OCI-LY3 (cell line): Measurements from ENCODE around the gene PCSK7.

Source experiments
- H2AFZ ChIP-seq: fragments of 200-600, 300-600 bp; shearing (Covaris generic); 2 replicates; pipeline ENCODE4 v1.6.0; 2014; ENCODE audit warnings: antibody characterized with exemption, low read depth, low read length
- H3K27ac ChIP-seq: fragments of 200-600, 300-600 bp; sonication (generic); 2 replicates; pipeline ENCODE4 v1.5.1; 2014; ENCODE audit warnings: mild to moderate bottlenecking, low read length, moderate library complexity, mixed read lengths
- H3K27me3 ChIP-seq: fragments of 200-600, 300-600 bp; sonication (generic); 2 replicates; pipeline ENCODE4 v1.6.1; 2014; ENCODE audit warnings: low read depth, low read length, mixed read lengths
- H3K36me3 ChIP-seq: fragments of 200-600, 300-600 bp; sonication (generic); replicated peaks from 2 replicates; pipeline ENCODE3; 2014; ENCODE audit warnings: low read depth, low read length, mixed read lengths
- H3K4me1 ChIP-seq: fragments of 300-600, 200-600 bp; sonication (generic); 2 replicates; pipeline ENCODE4 v1.6.1; 2014; ENCODE audit warnings: low read length, mixed read lengths
- H3K4me2 ChIP-seq: fragments of 200-600, 300-600 bp; sonication (generic); 2 replicates; pipeline ENCODE4 v1.6.1; 2014; ENCODE audit warnings: low read length, mixed read lengths
- H3K4me3 ChIP-seq: fragments of 300-600, 200-600 bp; sonication (generic); 2 replicates; pipeline ENCODE4 v1.5.1; 2014; ENCODE audit warnings: antibody characterized with exemption, mild to moderate bottlenecking, low read length, moderate library complexity
- H3K79me2 ChIP-seq: fragments of 300-600, 200-600 bp; shearing (Covaris generic); 2 replicates; pipeline ENCODE4 v1.6.1; 2014; ENCODE audit warnings: mild to moderate bottlenecking, low read length, mixed read lengths
- H3K9ac ChIP-seq: fragments of 300-600, 200-600 bp; shearing (Covaris generic); 2 replicates; pipeline ENCODE4 v1.6.0; 2014; ENCODE audit warnings: mild to moderate bottlenecking, low read length, moderate library complexity
- H3K9me3 ChIP-seq: fragments of 200-600, 300-600 bp; shearing (Covaris generic); 2 replicates; pipeline ENCODE4 v1.6.1; 2014; ENCODE audit warnings: low read length, mixed read lengths; ENCODE audit not compliant: insufficient read depth
- H4K20me1 ChIP-seq: fragments of 200-600, 300-600 bp; sonication (generic); 2 replicates; pipeline ENCODE4 v1.6.1; 2016; ENCODE audit warnings: low read length, mixed read lengths; ENCODE audit not compliant: insufficient read depth
- EZH2phosphoT487 ChIP-seq: fragments of 200-600 bp; shearing (Covaris generic); IDR thresholded peaks from 2 replicates; pipeline ENCODE4 v1.6.1; 2018; ENCODE audit warnings: antibody characterized with exemption, mixed run types, low read depth
- TF ChIP-seq, protein P1 (sequence below): fragments of 200-600, 300-600 bp; sonication (generic); IDR thresholded peaks from 2 replicates; pipeline ENCODE4 v1.5.1; 2014; ENCODE audit warnings: antibody characterized with exemption, low read length, low read depth

Gene PCSK7

DNA sequence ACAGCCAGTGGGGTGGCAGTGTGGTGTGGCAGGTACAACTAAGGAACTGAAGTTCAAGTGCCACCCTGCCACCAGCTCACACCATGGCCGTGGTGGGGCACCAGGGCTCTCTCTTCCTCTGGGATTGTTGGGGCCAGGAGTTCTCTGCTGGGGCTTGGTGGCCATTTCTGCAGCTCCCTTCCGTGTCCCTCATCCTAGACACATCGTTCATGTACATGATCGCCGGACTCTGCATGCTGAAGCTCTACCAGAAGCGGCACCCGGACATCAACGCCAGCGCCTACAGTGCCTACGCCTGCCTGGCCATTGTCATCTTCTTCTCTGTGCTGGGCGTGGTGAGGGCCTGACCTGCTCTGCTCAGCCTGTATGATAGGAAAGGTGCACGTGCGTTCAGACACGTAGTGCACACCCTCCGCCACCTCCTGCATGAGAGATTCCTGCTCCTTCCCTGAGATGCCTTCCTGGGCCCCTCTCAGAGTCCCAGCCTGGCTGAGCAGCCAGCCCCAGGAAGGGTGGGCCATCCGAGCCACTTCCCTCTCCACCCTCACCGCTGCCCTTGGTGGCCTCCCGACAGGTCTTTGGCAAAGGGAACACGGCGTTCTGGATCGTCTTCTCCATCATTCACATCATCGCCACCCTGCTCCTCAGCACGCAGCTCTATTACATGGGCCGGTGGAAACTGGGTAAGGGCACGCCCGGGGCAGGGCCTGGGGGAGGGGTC is 40.0 kb downstream of the PCSK7 start:
- Histone ChIP-seq H2AFZ (no peak overlapping the region), H3K4me2 (no peak overlapping the region), H3K9ac (no peak overlapping the region), H3K9me3 (no peaks in the 10 kb centered on the region), H3K27ac (no peak overlapping the region), H3K36me3 (peaks cover 23% of the 10 kb centered on the region), H3K4me3 (no peak overlapping the region), H3K79me2 (no peaks in the 10 kb centered on the region), H4K20me1 (no peaks in the 10 kb centered on the region), H3K4me1 (peaks cover 33% of the 10 kb centered on the region), H3K27me3 (no peaks in the 10 kb centered on the region)
- TF ChIP-seq, protein P1, sequence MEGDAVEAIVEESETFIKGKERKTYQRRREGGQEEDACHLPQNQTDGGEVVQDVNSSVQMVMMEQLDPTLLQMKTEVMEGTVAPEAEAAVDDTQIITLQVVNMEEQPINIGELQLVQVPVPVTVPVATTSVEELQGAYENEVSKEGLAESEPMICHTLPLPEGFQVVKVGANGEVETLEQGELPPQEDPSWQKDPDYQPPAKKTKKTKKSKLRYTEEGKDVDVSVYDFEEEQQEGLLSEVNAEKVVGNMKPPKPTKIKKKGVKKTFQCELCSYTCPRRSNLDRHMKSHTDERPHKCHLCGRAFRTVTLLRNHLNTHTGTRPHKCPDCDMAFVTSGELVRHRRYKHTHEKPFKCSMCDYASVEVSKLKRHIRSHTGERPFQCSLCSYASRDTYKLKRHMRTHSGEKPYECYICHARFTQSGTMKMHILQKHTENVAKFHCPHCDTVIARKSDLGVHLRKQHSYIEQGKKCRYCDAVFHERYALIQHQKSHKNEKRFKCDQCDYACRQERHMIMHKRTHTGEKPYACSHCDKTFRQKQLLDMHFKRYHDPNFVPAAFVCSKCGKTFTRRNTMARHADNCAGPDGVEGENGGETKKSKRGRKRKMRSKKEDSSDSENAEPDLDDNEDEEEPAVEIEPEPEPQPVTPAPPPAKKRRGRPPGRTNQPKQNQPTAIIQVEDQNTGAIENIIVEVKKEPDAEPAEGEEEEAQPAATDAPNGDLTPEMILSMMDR: no peak
- no peak for TF ChIP-seq EZH2phosphoT487

DNA sequence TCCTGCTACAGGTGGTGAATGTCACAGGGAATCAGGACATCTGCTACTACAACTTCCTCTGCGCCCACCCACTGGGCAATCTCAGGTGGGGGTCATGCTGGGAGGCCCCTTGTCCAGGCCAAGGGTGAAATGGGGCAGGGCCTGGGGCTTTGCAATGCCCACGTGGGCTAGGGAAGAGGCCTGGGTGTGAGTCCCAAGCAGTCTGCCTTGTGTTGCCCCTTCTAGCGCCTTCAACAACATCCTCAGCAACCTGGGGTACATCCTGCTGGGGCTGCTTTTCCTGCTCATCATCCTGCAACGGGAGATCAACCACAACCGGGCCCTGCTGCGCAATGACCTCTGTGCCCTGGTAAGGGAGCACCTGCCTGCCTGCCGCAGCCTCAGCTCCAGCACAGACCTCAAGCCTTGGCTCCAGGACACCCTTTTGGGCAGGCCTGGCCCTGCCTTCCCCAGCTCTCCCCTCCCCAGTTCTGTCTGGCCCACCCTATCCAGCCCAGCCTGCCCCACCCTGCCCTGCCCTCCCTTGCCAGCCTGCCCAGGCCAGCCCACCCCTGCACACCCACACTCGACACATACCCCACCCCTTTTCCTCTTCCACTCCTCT is 41.8 kb downstream of the PCSK7 start:
- H4K20me1 ChIP-seq: no peaks in the 10 kb centered on the region
- peak overlapping the region; percentile 44; the same call in 1 of the 2 replicates for H3K4me3 ChIP-seq
- H3K9ac ChIP-seq: peak overlapping the region; percentile 45; the same call in 1 of the 2 replicates
- no peaks in the 10 kb centered on the region for H3K79me2 ChIP-seq
- peak overlapping the region; percentile 60 for H3K27ac ChIP-seq
- H3K27me3 ChIP-seq: no peaks in the 10 kb centered on the region
- H3K4me2 ChIP-seq: peak overlapping the region; percentile 71
- TF ChIP-seq, protein P1: no peak
- TF ChIP-seq EZH2phosphoT487: no peak
- no peaks in the 10 kb centered on the region for H3K9me3 ChIP-seq
- peaks cover 23% of the 10 kb centered on the region for H3K36me3 ChIP-seq
- H2AFZ ChIP-seq: no peak overlapping the region
- H3K4me1 ChIP-seq: peaks cover 51% of the 10 kb centered on the region

DNA sequence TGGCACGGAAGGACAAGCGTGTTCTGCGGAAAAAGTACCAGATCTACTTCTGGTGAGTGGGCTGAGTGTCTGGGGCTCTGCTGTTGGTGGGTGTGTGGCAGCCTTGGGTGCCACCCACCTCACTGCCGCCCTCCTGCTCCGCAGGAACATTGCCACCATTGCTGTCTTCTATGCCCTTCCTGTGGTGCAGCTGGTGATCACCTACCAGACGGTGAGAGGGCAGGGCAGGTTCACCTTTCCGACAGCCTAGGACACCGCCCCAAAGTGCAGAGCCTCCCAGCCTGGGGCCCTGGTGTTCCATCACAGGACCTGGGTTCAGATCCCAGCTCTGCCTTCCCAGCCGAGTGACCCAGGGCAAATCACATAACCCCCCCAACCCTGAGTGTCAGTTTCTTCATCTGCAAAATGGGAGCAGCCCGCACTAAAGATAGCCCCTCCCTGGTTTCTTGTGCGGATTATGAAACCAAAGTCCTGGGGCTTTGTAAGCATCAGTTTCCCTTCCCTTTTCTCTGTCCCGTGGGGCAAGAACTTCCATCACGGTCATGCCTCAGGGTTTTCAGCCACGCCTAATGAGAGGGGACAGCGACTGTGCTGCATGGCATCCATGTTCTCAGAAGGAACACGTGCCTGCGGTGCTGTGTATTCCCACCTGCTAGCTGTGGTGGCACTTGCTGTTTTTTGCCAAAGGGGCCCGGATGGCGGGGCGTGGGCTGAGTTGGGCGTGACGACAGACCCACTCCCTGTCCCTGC is 42.5 kb downstream of the PCSK7 start:
- Histone ChIP-seq H3K9ac (peak overlapping the region; percentile 45; the same call in 1 of the 2 replicates), H3K4me1 (peaks cover 51% of the 10 kb centered on the region), H3K27me3 (no peaks in the 10 kb centered on the region), H3K4me3 (peak overlapping the region; percentile 44; the same call in 1 of the 2 replicates), H3K36me3 (peaks cover 23% of the 10 kb centered on the region), H3K27ac (peak overlapping the region; percentile 60), H3K9me3 (no peaks in the 10 kb centered on the region), H2AFZ (no peak overlapping the region), H4K20me1 (no peaks in the 10 kb centered on the region), H3K4me2 (peak overlapping the region; percentile 71), H3K79me2 (no peaks in the 10 kb centered on the region)
- TF ChIP-seq, protein P1: no peak
- TF ChIP-seq EZH2phosphoT487: no peak

DNA sequence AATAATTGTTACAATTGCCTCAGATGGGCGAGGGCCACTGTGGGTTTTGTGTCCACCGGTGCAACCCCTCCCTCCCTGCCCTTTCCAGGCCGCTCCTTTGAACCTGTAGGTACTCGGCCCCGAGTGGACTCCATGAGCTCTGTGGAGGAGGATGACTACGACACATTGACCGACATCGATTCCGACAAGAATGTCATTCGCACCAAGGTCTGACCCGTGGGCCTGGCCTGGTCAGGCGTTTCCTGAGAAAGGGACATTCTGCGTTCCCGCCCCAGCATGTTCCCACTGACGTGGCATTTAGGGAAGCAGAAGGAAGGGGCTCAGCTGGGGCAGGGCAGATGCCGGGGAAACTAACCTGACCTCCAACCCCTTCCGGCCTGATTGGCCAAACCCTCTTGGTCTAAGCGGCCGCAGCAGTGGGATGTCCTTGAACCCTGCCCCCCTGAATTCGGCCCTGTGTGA is 43.2 kb downstream of the PCSK7 start:
- TF ChIP-seq, protein P1: no peak
- no peak for TF ChIP-seq EZH2phosphoT487
- H3K9me3 ChIP-seq: no peaks in the 10 kb centered on the region
- H3K27me3 ChIP-seq: no peaks in the 10 kb centered on the region
- peaks cover 23% of the 10 kb centered on the region for H3K36me3 ChIP-seq
- no peaks in the 10 kb centered on the region for H3K79me2 ChIP-seq
- peaks cover 51% of the 10 kb centered on the region for H3K4me1 ChIP-seq
- no peak overlapping the region for H3K4me2 ChIP-seq
- no peak overlapping the region; the same call in 1 of the 2 replicates for H3K9ac ChIP-seq
- no peaks in the 10 kb centered on the region for H4K20me1 ChIP-seq
- no peak overlapping the region for H3K4me3 ChIP-seq
- no peak overlapping the region for H3K27ac ChIP-seq
- H2AFZ ChIP-seq: no peak overlapping the region
